Suprapubic skin (tissue), 3 donors: Measurements from ENCODE around the gene AGAP9.
"Not testable (repeated sequence)": the region's sequence is repeated elsewhere in the genome, so short reads cannot be mapped to it uniquely, and the experiment has no call there.

Source experiments
- CTCF ChIP-seq, 2 donors: fragments of 200-600 bp in 1 of 2; fragments of 450-650 bp in 1 of 2; sonication (generic) in 1 of 2; IDR thresholded peaks; one replicate each; pipeline ENCODE4 v1.5.1; 2016 to 2019; ENCODE audit warnings: antibody characterized with exemption in 2 of 2, mild to moderate bottlenecking in 1 of 2, moderate library complexity in 1 of 2
- EP300 ChIP-seq: sonication (generic); formaldehyde crosslinking; IDR thresholded peaks from one replicate; pipeline ENCODE4 v1.6.1; 2017; ENCODE audit warnings: antibody characterized with exemption
- POLR2A ChIP-seq, 2 donors: fragments of 450-650 bp; IDR thresholded peaks; one replicate each; pipeline ENCODE4 v1.6.1; 2017; ENCODE audit warnings: antibody characterized with exemption in 2 of 2, mild to moderate bottlenecking in 2 of 2, moderate library complexity in 2 of 2

GRCh38 chr10:47472072-47472471 is 51.4 kb downstream of the AGAP9 start:
- TF ChIP-seq POLR2A (IDR thresholded peaks at IDR 0.05); CTCF (IDR thresholded peaks at IDR 0.05); EP300: not testable (repeated sequence)
